ENCODE measurements around the gene VEZT.

The VEZT gene

GRCh38 chr12:95200128-95200894 is 17.3 kb upstream of the VEZT start:
- DNase-seq: no peak

- no peak for DNase-seq
These were observed 16.4 kb upstream of the VEZT start for GRCh38 chr12:95201056-95201670.

GRCh38 chr12:95202691-95203486 is 14.7 kb upstream of the VEZT start:
- no peak for DNase-seq

- no peak for DNase-seq
These were observed 14.0 kb upstream of the VEZT start for GRCh38 chr12:95203487-95204030.

- no peak for DNase-seq
These were observed 13.3 kb upstream of the VEZT start for GRCh38 chr12:95204141-95204866.

GRCh38 chr12:95205016-95205624 is 12.5 kb upstream of the VEZT start:
- no peak for DNase-seq

- no peak for DNase-seq
These were observed 11.9 kb upstream of the VEZT start for GRCh38 chr12:95205685-95206084.

- DNase-seq: no peak
These were observed 10.7 kb upstream of the VEZT start for GRCh38 chr12:95206916-95207315.

GRCh38 chr12:95207407-95207806 is 10.2 kb upstream of the VEZT start:
- DNase-seq: no peak

GRCh38 chr12:95208678-95209077 is 8.9 kb upstream of the VEZT start:
- no peak for DNase-seq

- DNase-seq: no peak
These were observed 5.0 kb upstream of the VEZT start for GRCh38 chr12:95212586-95212985.

- no peak for DNase-seq
These were observed 4.5 kb upstream of the VEZT start for GRCh38 chr12:95213119-95213518.

- no peak for DNase-seq
These were observed 3.7 kb upstream of the VEZT start for GRCh38 chr12:95213928-95214327.

- no peak for DNase-seq
These were observed 3.1 kb upstream of the VEZT start for GRCh38 chr12:95214466-95214865.

GRCh38 chr12:95215949-95216348 is 1.7 kb upstream of the VEZT start:
- DNase-seq: no peak

GRCh38 chr12:95216711-95217376 is 763 bp upstream of the VEZT start:
- DNase-seq: no peak

GRCh38 chr12:95218150-95219133 is 835 bp downstream of the VEZT start:
- peak; percentile 53 to 67 for DNase-seq

- DNase-seq: no peak
These were observed 2.6 kb downstream of the VEZT start for GRCh38 chr12:95220190-95220589.

GRCh38 chr12:95220726-95221125 is 3.1 kb downstream of the VEZT start:
- DNase-seq: no peak

Measured in activated T-cell treated with anti-CD3 and anti-CD28 coated beads, Interleukin-2, amount 50 U/mL, for 48 hours (primary cell).